NB4 (cell line): ENCODE measurements around the gene PARK7.

Experiments
- POLR2A ChIP-seq: IDR thresholded peaks from 2 replicates; pipeline ENCODE4 v1.6.1; 2011; ENCODE audit warnings: mild to moderate bottlenecking; ENCODE audit not compliant: insufficient read length; ENCODE audit errors: extremely low read depth
- TF ChIP-seq, protein P1 (sequence below): IDR thresholded peaks from one replicate; pipeline ENCODE4 v1.5.1; 2012; ENCODE audit warnings: low read depth, low read length

DNA sequence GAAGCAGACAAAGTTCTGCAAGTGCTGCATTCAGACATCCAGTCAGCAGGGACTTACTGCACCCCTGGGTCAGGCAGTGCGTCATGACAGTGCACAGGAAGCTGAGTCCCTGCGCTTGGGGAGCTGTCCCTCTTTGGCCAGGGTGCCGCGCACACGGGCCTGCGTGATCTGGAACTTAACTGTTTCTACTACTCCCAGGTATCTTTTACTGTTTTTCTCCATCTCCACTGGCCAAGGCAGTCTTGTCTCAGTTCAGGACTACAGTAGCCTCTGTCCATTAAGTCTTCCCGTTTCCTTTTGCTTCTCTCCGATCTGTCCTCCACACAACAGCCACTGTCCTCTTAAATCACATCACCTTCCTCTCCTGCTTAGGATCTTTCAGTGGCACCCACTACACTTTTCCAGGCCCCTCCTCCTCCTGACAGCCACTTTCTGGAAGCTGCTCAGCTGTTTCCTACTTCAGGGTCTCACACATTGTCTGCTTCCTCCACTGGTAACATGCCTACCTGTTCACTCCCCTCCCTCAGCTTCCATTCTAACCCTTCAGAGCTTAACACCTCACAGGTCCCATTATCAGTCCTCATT is 48.7 kb downstream of the PARK7 start:
- no peak for TF ChIP-seq POLR2A
- TF ChIP-seq, protein P1, sequence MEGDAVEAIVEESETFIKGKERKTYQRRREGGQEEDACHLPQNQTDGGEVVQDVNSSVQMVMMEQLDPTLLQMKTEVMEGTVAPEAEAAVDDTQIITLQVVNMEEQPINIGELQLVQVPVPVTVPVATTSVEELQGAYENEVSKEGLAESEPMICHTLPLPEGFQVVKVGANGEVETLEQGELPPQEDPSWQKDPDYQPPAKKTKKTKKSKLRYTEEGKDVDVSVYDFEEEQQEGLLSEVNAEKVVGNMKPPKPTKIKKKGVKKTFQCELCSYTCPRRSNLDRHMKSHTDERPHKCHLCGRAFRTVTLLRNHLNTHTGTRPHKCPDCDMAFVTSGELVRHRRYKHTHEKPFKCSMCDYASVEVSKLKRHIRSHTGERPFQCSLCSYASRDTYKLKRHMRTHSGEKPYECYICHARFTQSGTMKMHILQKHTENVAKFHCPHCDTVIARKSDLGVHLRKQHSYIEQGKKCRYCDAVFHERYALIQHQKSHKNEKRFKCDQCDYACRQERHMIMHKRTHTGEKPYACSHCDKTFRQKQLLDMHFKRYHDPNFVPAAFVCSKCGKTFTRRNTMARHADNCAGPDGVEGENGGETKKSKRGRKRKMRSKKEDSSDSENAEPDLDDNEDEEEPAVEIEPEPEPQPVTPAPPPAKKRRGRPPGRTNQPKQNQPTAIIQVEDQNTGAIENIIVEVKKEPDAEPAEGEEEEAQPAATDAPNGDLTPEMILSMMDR: no peak
